ENCODE measurements around the gene AMER1.

- TF ChIP-seq CTCF (IDR thresholded peaks at IDR 0.05; ENCODE audit: low read depth, low read length): no peak
- TF ChIP-seq EZH2phosphoT487 (IDR thresholded peaks at IDR 0.05; ENCODE audit: low read depth): no peak
Measured at GRCh38 chrX:64204252-64204651, 1.3 kb downstream of the AMER1 start.

Data from OCI-LY3 (cell line).